ENCODE data around the gene CYTH3. TPM values are rescaled to one million over a fixed set of nuclear protein-coding genes. Genes with fewer than 3 reads are reported as not detected.

The CYTH3 gene
- total and polyA plus RNA-seq, 2 of the 8 experiments (the other 6 are each of a cell fraction or from before 2014, with no cell fraction given) = 10.3 to 11.9 TPM

DNA sequence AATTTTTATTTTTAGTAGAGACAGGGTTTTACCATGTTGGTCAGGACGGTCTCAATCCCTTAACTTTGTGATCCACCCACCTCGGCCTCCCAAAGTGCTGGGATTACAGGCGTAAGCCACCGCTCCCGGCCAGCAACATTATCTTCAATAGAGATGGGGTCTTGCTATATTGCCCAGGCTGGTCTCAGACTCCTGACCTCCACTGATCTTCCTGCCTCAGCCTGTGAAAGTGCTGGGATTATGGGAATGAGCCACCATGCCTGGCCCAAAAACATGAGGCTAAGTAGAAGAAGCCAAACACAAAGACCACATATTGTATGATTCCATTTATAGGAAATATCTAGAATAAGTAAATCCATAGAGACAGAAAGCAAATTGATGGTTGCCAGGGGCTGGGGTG, 19.1 kb upstream of the CYTH3 start (continued):
- TF ChIP-seq, protein P1, sequence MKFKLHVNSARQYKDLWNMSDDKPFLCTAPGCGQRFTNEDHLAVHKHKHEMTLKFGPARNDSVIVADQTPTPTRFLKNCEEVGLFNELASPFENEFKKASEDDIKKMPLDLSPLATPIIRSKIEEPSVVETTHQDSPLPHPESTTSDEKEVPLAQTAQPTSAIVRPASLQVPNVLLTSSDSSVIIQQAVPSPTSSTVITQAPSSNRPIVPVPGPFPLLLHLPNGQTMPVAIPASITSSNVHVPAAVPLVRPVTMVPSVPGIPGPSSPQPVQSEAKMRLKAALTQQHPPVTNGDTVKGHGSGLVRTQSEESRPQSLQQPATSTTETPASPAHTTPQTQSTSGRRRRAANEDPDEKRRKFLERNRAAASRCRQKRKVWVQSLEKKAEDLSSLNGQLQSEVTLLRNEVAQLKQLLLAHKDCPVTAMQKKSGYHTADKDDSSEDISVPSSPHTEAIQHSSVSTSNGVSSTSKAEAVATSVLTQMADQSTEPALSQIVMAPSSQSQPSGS (IDR thresholded peaks at IDR 0.05; ENCODE audit: low read length) = no peak
- TF ChIP-seq, protein P2, sequence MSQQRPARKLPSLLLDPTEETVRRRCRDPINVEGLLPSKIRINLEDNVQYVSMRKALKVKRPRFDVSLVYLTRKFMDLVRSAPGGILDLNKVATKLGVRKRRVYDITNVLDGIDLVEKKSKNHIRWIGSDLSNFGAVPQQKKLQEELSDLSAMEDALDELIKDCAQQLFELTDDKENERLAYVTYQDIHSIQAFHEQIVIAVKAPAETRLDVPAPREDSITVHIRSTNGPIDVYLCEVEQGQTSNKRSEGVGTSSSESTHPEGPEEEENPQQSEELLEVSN (IDR thresholded peaks at IDR 0.05) = no peak
- TF ChIP-seq MAFK (IDR thresholded peaks at IDR 0.05; ENCODE audit: low read depth, low read length) (no peak), RBBP5 (IDR thresholded peaks at IDR 0.05; ENCODE audit: borderline replicate concordance, low read depth, low read length) (no peak)

All from H1 (cell line).